Activated B cell treated with CpG ODN at 0.5 μM for 24 hours (primary cell): ENCODE measurements around the gene VSX2. TPM values are rescaled to one million over a fixed set of nuclear protein-coding genes. Genes with fewer than 3 reads are reported as not detected.

ENCODE experiments used
- ATAC-seq: fragments of 200-7000 bp; cut with Tn5 transposase; one replicate; pipeline ENCODE4 v1.10.0; 2021; ENCODE audit warnings: low read depth, mild to moderate bottlenecking, moderate library complexity
- CTCF ChIA-PET: fragments of 350-600 bp; sonication (Branson Sonifier 250); formaldehyde crosslinking; loops from one replicate; lab custom pipeline; 2021; ENCODE audit warnings: antibody characterized with exemption; lab: Charles Lee
- POLR2A ChIA-PET: fragments of 350-600 bp; sonication (Branson Sonifier 250); formaldehyde crosslinking; loops from one replicate; lab custom pipeline; 2021; ENCODE audit warnings: antibody characterized with exemption; lab: Charles Lee
- DNase-seq: peaks from one replicate; pipeline ENCODE4 v3.0.0; 2022
- H3K27ac Mint-ChIP-seq: one replicate; pipeline ENCODE4 v1.8.0; 2020; ENCODE audit warnings: mixed read lengths
- H3K27me3 Mint-ChIP-seq: one replicate; pipeline ENCODE4 v1.8.0; 2021; ENCODE audit warnings: mixed read lengths
- H3K36me3 Mint-ChIP-seq: one replicate; pipeline ENCODE4 v1.8.0; 2021; ENCODE audit warnings: low read depth, mixed read lengths
- H3K4me1 Mint-ChIP-seq: one replicate; pipeline ENCODE4 v1.8.0; 2021; ENCODE audit warnings: mixed read lengths
- H3K4me3 Mint-ChIP-seq: one replicate; pipeline ENCODE4 v1.8.0; 2020; ENCODE audit warnings: mild to moderate bottlenecking, mixed read lengths
- H3K9me3 Mint-ChIP-seq: one replicate; pipeline ENCODE4 v1.8.0; 2020; ENCODE audit warnings: mixed read lengths
- CTCF ChIP-seq: fragments of 200-600 bp; IDR thresholded peaks from one replicate; pipeline ENCODE4 v1.8.0; 2022; ENCODE audit warnings: antibody characterized with exemption, mild to moderate bottlenecking
- intact Hi-C: fragments of 100-400 bp; cut with micrococcal nuclease; formaldehyde crosslinking; loops from one replicate; pipeline ENCODE4 v1.15.1; 2024
- total RNA-seq: library from RNA; stranded (reverse); gene quantifications from 2 replicates; pipeline ENCODE4 v1.2.3, GENCODE V29; 2022

Gene VSX2
- total RNA-seq, 1 donor from 2014 or later = not detected

DNA sequence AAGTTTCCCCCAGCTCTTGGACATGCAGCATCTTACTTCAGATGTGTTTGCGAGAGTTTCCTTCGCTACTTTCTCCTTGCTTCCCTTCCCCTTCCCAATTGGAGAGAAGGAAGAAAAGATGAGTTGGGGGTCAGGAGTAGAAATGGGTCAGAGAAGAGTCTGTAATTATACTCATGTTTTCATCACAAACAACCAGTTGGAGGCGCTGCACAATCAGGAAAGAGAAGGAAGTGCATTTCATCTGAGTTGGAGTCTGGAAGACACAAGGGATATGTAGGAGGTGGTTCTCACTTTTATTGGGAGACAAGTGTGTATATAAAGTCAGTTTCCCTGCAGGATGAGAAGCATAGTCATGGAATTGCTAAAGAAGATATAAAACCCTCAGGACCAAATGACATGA, 31.3 kb upstream of the VSX2 start:
- no peak for ATAC-seq
- peaks cover 7% of the 10 kb centered on the region for H3K36me3 Mint-ChIP-seq
- intact Hi-C loops = no loop called here
- H3K4me1 Mint-ChIP-seq = no peaks in the 10 kb centered on the region
- TF ChIP-seq CTCF = no peak
- H3K9me3 Mint-ChIP-seq = no peaks in the 10 kb centered on the region
- no peak overlapping the region for H3K27ac Mint-ChIP-seq
- CTCF ChIA-PET = interaction anchor here (0.6 kb wide), 1 partner anchor 1211 kb away, joined by 3 read pairs; no protein-coding TSS in a partner anchor
- POLR2A ChIA-PET = no interaction called here
- H3K4me3 Mint-ChIP-seq = no peak overlapping the region
- H3K27me3 Mint-ChIP-seq = no peaks in the 10 kb centered on the region
- no peak for DNase-seq

GRCh38 chr14:74208642-74209041, 30.6 kb upstream of the VSX2 start:
- Mint-ChIP-seq H3K9me3 (no peaks in the 10 kb centered on the region), H3K36me3 (peaks cover under 1% of the 10 kb centered on the region), H3K27me3 (no peaks in the 10 kb centered on the region), H3K27ac (no peak overlapping the region), H3K4me1 (no peaks in the 10 kb centered on the region), H3K4me3 (no peak overlapping the region)
- CTCF ChIA-PET = no interaction called here
- DNase-seq (no peak), ATAC-seq (no peak)
- POLR2A ChIA-PET = no interaction called here
- intact Hi-C loops = no loop called here
- TF ChIP-seq CTCF = no peak

- CTCF ChIA-PET = no interaction called here
- ATAC-seq (no peak), DNase-seq (no peak)
- H3K4me1 Mint-ChIP-seq = no peaks in the 10 kb centered on the region
- H3K9me3 Mint-ChIP-seq = no peaks in the 10 kb centered on the region
- intact Hi-C loops = no loop called here
- H3K4me3 Mint-ChIP-seq = no peak overlapping the region
- H3K36me3 Mint-ChIP-seq = no peaks in the 10 kb centered on the region
- H3K27me3 Mint-ChIP-seq = peaks cover 4% of the 10 kb centered on the region
- no peak for TF ChIP-seq CTCF
- POLR2A ChIA-PET = interaction anchor here (0.6 kb wide), 1 partner anchor 93 kb away, joined by 3 read pairs; no protein-coding TSS in a partner anchor
- no peak overlapping the region for H3K27ac Mint-ChIP-seq
Observed at GRCh38 chr14:74211945-74212580, 27.2 kb upstream of the VSX2 start.

GRCh38 chr14:74213907-74214803, 25.1 kb upstream of the VSX2 start:
- no peaks in the 10 kb centered on the region for H3K36me3 Mint-ChIP-seq
- ChIA-PET POLR2A (interaction anchor here (0.6 kb wide), 1 partner anchor 34 kb away, joined by 6 read pairs; no protein-coding TSS in a partner anchor), CTCF (no interaction called here)
- H3K27me3 Mint-ChIP-seq = peaks cover 10% of the 10 kb centered on the region
- no peak for TF ChIP-seq CTCF
- intact Hi-C loops = no loop called here
- ATAC-seq = no peak
- no peak overlapping the region for H3K27ac Mint-ChIP-seq
- no peaks in the 10 kb centered on the region for H3K9me3 Mint-ChIP-seq
- H3K4me1 Mint-ChIP-seq = peaks cover 2% of the 10 kb centered on the region
- H3K4me3 Mint-ChIP-seq = no peak overlapping the region
- DNase-seq = no peak

DNA sequence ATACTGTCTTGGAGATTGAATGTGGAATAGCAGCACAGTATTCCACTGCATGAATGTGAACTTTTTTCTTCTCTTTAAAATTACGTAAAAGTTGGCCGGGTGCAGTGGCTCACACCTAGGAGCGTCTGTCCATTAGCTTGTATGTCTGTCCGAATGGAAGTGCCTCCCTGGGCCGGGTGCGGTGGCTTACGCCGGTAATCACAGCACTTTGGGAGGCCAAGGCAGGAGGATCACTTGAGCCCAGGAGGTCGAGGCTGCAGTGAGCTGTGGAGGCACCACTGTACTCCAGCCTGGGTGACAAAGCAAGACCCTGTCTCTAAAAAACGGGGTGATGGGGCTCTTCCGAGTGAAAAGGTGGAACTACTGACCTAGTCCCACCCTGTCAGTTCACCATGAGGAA, 22.6 kb upstream of the VSX2 start:
- intact Hi-C loops = loop anchor here (1.0 kb wide), 1 partner anchor 35 kb away; no protein-coding TSS in a partner anchor
- Mint-ChIP-seq H3K27me3 (peaks cover 12% of the 10 kb centered on the region), H3K4me1 (peaks cover 2% of the 10 kb centered on the region), H3K36me3 (no peaks in the 10 kb centered on the region), H3K9me3 (no peaks in the 10 kb centered on the region), H3K27ac (no peak overlapping the region), H3K4me3 (no peak overlapping the region)
- no peak for ATAC-seq
- ChIA-PET POLR2A (no interaction called here), CTCF (no interaction called here)
- no peak for TF ChIP-seq CTCF
- DNase-seq = no peak
